ENCODE results near the gene PIGU. TPM values are rescaled to one million over a fixed set of nuclear protein-coding genes. Genes with fewer than 3 reads are reported as not detected.

The PIGU gene
- polyA plus RNA-seq, 1 donor = 20.3 TPM

- no peak for DNase-seq (ENCODE audit: low read depth)
Observed at GRCh38 chr20:34579191-34579978, 97.5 kb downstream of the PIGU start.

- DNase-seq (ENCODE audit: low read depth) = no peak
Observed at GRCh38 chr20:34578521-34578920, 98.4 kb downstream of the PIGU start.

DNA sequence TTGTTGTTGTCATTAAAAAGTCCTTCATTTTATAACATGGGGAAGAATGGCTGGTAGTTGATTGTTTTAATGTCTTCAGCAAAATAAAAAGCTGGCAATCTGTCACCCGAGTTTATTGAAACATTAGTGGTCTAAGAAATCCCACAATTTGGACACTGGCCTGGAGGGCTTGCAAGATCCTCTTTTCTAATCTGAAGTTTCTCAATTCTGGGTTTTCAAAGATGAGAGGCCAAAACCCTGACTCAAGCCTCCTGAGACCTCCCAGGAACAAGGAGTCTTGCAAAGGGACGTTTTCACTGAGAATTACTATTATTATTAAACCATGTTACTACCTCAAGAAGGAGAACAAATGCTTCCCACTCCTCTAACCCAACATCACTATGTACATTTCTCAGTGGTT lies 98.9 kb downstream of the PIGU start:
- DNase-seq (ENCODE audit: low read depth) = no peak

DNA sequence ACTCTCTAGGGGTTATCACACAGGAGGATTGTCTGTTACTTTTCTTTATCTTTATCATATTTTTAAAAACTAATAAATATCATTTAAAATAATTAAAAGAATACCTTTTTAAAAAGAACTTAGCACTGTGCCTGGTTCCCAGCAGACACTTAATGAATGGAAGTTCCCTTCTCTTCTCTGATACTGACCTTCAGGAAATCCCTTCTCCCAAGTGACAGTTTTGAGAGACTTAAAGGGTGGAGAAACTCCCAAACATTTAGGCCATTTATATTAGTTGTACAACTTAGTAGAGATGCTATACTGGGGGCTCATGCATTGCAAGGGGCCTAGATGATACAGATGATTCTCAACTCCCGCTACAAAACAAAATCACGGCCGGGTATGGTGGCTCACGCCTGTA lies 99.8 kb downstream of the PIGU start:
- no peak for DNase-seq (ENCODE audit: low read depth)

GRCh38 chr20:34575756-34576155 lies 101.1 kb downstream of the PIGU start:
- DNase-seq (ENCODE audit: low read depth) = no peak

DNA sequence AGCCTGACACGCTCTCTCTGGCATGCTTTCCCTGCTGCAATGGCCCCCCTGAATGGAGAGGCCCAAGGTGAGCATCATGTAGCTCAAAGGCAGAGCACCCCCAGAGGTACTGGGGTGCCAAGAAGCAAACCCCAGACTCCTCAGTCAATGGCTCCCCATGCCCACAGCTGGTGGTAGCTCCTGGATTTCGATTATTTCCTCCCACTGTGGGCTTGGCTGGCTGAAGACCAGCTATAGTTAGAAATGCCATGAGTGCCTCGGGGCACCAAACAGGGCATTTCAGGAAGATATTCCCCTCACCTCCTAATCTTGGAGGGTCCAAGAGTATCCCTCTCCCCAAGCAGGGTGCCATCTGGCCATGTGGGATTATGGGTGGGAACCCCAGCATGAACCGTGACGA lies 101.6 kb downstream of the PIGU start:
- no peak for DNase-seq (ENCODE audit: low read depth)

GRCh38 chr20:34574861-34575260 lies 102.0 kb downstream of the PIGU start:
- no peak for DNase-seq (ENCODE audit: low read depth)

DNA sequence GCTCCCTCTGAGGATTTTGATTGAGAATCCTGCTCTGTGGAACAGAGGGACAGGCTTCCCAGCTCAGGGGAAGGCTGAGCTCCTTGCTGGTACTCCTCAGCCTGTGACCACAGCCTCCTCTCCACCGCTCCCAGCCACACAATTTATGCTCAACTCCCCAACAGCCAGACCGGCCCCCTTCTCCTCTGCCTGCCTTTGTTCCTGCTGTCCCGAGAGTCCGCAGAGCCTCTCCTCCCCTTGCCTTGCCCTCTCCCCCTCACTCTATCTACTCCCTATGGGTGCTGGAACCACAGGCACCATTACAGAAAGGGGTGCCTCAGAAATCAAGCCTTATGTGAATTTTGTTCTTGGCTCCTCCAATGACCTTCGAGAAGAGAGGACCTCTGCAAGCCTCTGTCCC lies 102.5 kb downstream of the PIGU start:
- DNase-seq (ENCODE audit: low read depth) = no peak

DNA sequence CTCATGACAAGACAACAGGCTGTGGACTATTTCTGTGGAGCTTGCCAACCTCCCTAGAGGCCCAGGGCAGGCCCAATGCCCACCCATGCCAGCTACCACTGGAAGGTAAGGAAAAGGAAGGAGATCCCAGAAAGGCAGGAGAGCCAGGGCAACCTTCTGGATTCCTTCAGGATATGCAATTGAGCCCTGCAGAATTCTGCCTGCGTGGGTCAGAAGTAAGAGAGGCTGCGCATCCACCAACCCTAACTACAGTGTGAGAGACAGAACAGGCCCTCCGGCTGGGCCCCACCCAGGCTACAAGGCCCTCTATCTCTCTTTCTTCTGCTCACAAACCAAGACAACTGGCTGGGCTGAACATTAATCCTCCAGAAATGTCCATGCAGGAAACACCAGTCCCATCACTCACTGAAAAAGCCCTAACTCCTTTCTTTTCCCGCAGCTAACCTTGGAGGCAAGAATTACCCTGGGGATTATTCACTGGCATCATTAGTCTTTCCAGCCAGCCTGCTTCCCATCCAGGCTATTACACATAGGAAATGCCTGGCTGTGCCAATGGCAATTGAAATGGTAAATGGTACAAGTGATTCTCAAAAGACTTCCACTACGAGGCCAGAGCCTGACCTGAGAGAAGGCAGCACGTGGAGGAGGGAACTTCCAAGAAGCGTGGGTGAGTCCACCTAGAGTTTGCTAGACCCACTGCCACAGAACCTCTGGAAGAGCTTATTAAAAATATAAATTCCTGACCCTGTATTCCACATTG lies 103.2 kb downstream of the PIGU start:
- no peak for DNase-seq (ENCODE audit: low read depth)

- no peak for DNase-seq (ENCODE audit: low read depth)
Observed at GRCh38 chr20:34571753-34572152, 105.1 kb downstream of the PIGU start.

DNA sequence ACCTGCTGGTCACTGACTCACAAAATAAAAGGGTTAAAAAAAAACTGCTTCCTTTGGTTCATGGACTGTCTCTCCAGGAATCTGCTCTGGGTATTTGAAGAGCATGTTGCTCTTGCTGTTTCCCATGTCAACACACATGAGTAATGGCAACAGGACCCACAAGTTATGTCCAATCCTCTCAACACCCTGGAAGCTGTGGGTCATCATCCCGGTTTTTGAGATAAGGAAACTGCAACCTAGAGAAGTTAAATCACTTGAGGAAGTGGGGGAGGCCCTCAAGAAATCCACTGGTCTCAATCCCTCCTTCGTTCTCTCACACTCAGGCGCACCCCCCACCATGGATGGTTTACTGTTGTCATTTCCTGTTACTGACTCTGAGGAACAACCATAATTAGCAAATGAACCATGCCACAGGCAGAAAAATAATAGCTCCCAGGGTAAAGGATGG lies 106.0 kb downstream of the PIGU start:
- no peak for DNase-seq (ENCODE audit: low read depth)

DNA sequence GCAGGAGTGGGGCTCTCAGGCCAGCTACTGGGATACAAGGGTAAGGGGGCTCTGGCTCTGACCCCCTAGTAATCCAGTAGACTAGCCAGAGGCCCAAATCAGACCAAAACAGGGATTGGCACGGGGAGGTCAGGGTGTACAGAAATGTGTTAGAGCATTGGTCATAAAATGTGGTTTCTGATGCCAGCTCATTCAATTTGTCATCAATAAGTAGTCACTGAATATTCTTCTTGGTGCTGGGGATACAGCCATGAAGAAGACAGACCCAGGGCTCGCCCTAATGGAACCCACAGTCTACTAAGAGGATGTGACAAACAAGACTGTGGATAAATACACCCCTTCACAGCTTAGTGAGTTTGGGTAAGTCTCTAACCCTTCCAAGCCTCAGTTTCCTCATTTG lies 107.3 kb downstream of the PIGU start:
- DNase-seq (ENCODE audit: low read depth) = no peak

- DNase-seq (ENCODE audit: low read depth) = no peak
Observed at GRCh38 chr20:34567892-34568865, 108.7 kb downstream of the PIGU start.

DNA sequence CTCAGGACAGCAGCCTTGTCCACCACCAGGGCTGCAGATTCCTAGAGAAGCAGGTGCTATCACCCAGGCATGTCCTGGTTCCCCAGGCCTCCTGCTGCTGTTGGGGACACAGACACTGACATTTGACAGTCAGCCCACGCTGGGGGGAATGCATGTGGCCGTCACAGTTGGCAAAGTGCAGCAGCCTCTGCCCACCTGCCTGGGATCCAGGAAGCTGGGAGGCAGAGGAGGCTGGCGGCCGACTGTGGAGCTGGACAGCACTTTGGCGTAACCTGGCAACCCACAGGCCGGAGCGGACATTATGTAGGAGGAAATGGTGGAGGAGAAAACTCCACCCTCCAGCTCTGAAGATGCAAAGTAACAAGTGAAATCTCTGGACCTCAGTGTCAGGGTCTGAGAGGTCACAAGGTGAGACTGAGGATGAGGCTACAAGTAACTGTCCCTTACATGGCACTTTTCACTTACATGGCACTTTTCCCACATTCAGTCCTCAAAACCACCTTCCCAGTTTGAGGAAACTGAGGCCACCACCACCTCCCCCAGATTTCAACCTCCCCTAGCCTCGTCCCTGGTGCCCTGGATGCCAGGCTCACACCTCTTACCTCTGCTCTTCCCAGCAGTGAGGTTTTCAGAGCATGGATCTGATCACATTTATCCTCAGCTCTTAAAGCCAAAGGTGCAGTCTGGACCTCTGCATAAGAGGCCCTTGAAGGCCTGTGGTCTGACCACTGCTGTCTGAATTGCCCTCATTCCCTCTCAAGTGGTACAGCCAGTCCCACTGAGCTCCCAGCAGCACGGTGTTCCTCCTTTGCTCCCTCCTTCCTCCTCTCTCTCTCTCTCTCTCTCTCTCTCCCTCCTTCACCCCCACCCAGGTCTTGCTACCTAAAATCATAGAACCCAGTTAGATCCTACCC lies 109.7 kb downstream of the PIGU start:
- DNase-seq (ENCODE audit: low read depth) = no peak

GRCh38 chr20:34564833-34565232 lies 112.1 kb downstream of the PIGU start:
- no peak for DNase-seq (ENCODE audit: low read depth)

DNA sequence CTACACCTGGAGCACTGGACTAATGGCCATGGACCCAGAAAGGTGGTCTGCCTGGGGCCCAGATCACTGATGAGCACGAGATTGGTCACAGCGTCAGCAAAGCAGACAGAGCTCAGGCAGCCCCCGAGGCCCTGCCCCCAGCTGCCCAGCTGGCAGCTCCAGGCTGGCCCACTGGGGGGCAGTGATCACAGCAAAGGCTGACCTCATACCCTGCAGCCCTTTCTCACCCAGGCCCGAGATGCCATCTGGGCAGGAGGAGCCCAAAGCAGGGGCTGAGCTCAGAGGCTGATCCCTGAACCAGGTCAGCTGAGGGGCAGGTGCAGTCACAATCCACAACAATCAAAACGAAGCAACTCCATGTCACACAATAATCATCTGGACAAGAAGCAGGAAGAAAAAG lies 114.3 kb downstream of the PIGU start:
- DNase-seq (ENCODE audit: low read depth) = no peak

GRCh38 chr20:34561661-34562060 lies 115.2 kb downstream of the PIGU start:
- no peak for DNase-seq (ENCODE audit: low read depth)

DNA sequence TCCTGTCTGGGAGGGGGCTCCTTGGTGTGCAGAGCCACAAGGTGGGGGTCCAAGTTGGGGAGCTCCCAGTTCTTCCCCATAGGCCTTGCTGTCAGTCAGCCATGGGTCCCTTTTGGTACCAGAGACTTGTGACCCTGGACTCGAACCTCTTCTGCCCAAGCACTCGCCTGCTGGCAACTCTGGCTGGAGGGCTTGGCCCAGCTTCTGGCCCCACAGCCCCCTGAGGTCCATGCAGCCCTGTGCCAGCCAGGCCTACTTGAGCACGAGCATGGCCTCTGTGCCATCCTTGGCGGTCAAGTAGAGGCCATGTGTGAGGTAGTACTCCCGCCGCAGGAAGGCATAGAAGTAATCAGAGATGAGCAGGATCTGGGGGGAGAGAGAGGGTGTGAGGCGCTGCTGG lies 116.3 kb downstream of the PIGU start:
- no peak for DNase-seq (ENCODE audit: low read depth)

DNA sequence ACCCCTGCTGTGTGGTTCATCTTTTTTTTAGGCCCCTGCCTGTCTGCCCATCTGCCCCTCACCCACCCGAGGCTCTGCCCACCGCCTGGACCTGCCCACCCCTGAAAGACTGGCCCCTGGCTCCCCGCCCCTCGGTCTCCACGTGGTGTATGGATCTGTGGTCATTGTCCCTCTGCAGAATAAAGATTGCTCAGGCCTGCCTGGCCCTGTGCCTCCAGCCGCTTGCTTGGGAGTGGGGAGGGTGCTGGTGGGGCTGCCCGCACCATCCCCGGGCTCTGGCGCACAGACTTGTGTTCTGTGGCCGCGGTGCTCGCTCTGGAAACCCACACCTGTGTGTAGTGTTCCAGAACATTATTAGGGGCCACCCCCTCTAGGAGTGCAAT lies 116.8 kb downstream of the PIGU start:
- no peak for DNase-seq (ENCODE audit: low read depth)

GRCh38 chr20:34559311-34560140 lies 117.4 kb downstream of the PIGU start:
- DNase-seq (ENCODE audit: low read depth) = no peak
